HFF-Myc (cell line): ENCODE results near the gene KRT3.

Experiments
- DNase-seq: peaks from one replicate; pipeline ENCODE4 v3.0.0-alpha.2; 2011; ENCODE audit warnings: low read depth; ENCODE audit errors: extremely low read depth
- H3K4me3 ChIP-seq: replicated peaks from 2 replicates; pipeline ENCODE4 v1.5.1; 2011; ENCODE audit warnings: low read depth, mild to moderate bottlenecking, control low read depth, low read length
- TF ChIP-seq, protein P1 (sequence below): IDR thresholded peaks from 2 replicates; pipeline ENCODE4 v1.5.1; 2012; ENCODE audit warnings: mild to moderate bottlenecking, low read depth, low read length, control low read depth; ENCODE audit errors: missing control alignments

The KRT3 gene

DNA sequence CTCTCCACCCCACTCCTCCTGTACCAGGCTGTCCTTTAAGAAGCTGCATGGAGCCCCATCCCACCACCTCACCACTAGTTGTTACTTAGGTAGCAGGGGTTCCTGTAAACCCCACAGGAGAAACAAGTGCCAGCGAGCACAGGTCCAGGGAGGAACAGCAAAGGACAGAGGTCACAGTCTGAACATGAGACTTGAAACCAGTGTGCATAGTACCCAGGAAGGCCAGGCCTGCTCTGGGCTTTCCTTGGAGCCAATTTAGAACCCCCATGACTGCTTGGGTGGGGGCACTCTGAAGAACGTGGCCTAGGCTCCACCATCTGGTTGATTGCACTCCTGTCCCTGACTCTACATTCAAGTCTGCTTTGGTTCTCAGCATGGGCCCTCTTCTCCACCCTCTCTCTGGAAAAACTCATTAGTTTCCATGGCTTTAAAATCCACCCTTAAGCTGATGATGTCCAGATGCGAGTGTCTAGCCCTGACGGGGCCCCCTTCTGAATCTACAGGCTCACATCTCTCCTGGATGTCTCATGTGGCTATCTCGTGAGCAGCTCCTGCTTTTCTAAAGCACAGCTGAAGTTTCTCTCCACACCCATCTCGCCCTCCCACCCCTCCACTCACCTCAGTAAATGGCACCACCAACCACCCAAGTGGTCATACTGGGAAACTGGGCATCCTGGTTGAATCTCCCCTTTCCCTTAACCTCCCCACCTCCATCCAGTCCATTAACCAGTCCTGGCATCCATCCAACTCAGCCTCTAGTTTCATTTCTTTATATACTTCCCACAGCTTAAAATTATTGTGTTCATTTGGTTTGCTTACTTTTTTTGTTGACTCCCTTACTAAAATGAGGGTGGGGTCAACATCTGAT lies 8.4 kb downstream of the KRT3 start:
- TF ChIP-seq, protein P1, sequence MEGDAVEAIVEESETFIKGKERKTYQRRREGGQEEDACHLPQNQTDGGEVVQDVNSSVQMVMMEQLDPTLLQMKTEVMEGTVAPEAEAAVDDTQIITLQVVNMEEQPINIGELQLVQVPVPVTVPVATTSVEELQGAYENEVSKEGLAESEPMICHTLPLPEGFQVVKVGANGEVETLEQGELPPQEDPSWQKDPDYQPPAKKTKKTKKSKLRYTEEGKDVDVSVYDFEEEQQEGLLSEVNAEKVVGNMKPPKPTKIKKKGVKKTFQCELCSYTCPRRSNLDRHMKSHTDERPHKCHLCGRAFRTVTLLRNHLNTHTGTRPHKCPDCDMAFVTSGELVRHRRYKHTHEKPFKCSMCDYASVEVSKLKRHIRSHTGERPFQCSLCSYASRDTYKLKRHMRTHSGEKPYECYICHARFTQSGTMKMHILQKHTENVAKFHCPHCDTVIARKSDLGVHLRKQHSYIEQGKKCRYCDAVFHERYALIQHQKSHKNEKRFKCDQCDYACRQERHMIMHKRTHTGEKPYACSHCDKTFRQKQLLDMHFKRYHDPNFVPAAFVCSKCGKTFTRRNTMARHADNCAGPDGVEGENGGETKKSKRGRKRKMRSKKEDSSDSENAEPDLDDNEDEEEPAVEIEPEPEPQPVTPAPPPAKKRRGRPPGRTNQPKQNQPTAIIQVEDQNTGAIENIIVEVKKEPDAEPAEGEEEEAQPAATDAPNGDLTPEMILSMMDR: no peak
- no peak overlapping the region for H3K4me3 ChIP-seq
- no peak for DNase-seq

DNA sequence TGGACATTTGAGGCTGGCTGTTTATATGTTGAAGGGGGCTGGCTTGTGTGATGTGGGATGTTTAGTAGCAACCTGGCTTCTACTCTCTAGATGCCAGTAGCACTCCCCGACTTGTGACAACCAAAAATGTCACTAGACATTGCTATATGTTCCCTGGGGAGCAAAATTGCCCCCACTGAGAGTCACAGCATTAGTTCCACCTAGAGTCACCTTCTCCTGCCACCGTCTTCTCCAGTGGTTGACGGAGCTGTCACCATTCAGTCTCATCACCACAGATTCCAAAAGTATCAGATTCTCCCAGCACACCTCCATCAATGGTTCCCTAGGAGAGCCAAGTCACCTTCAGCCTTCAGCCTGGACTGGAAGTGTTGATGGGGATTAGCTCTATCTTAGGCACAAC lies 11.0 kb downstream of the KRT3 start:
- no peak for DNase-seq
- H3K4me3 ChIP-seq: no peak overlapping the region
- TF ChIP-seq, protein P1: no peak

- TF ChIP-seq, protein P1: no peak
- H3K4me3 ChIP-seq: no peak overlapping the region
- no peak for DNase-seq
These were observed 12.2 kb downstream of the KRT3 start for GRCh38 chr12:52783563-52784316.

- TF ChIP-seq, protein P1: no peak
- H3K4me3 ChIP-seq: no peak overlapping the region
- no peak for DNase-seq
These were observed 13.4 kb downstream of the KRT3 start for GRCh38 chr12:52782502-52782901.

- no peak for DNase-seq
- TF ChIP-seq, protein P1: no peak
These were observed 14.4 kb downstream of the KRT3 start for GRCh38 chr12:52781399-52782082.

GRCh38 chr12:52779914-52780313 lies 16.0 kb downstream of the KRT3 start:
- TF ChIP-seq, protein P1: no peak
- H3K4me3 ChIP-seq: no peak overlapping the region
- no peak for DNase-seq

More at GRCh38 chr12:52781399-52782082, 14.4 kb downstream of the KRT3 start:
- H3K4me3 ChIP-seq: no peak overlapping the region
